DMS79 (cell line): ENCODE results near the gene DOLPP1.
A peak's percentile ranks its signal among the peaks of the same experiment; 100 is the strongest.

ENCODE experiments used
- DNase-seq: peaks from one replicate; lab custom pipeline; 2025; lab: John Stamatoyannopoulos, UW

DOLPP1 gene

DNA sequence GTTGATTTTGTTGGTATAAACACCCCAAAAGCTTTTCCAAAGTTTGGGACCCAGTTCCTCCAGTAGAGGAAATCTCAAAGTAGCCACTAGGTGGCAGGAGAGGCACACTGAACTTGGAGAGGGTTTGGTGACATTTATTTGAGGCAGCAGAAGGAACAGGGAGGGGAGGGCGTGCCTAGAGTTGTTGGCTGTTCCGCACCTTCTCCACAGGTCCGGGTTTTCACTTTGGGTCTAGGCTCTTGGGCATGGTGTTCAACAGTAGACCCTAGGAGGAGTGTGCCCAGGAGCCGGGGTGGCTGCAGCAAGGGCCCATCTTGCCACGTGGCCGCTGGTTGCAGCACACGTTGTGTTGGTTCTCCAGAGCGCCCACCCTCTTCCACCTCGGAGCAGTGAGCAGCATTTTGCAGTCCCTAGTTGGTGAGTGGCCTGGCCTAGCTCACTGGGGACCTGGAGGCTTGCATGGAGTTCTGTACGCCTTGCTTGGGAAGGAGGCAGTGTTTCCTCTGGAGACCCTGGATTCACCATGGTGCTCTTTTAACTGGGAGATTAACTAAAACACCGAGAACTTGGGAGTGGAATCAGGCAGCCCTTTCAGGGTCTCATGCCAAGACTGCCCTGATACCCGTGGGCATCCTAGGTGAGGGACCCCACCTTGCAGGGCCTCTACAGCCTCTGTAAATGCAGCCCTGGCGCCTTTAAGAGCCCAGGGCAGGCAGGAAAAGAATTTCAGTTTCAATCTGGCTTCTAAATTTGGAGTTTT lies 58.5 kb downstream of the DOLPP1 start:
- DNase-seq: peak; percentile 83

DNA sequence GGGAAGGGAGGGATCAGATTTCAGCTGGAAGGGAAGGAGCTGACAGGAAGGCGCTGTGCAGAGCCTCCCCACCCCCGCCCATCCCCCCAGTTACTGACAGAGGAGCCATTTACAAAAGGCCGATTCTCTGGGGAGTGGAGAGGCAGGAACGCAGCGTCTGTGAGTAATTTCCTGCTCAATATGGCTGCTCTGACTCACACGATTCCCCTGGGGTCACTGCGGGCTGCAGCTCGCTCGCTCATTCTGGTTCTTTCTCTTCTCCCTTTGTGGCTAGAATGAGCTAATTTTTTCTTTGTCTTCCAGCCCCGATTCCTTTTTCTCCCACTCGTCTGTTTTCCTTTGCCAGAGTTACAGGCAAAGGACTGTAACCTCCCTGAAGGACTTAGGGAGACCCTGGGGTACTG lies 59.1 kb downstream of the DOLPP1 start:
- peak; percentile 92 for DNase-seq
